Thyroid gland (tissue), 4 donors: ENCODE results near the gene AHNAK2. TPM values are rescaled to one million over a fixed set of nuclear protein-coding genes. Genes with fewer than 3 reads are reported as not detected.
"Not testable (repeated sequence)": the region's sequence is repeated elsewhere in the genome, so short reads cannot be mapped to it uniquely, and the experiment has no call there.

ENCODE experiments used
- DNase-seq, 2 donors: peaks; one replicate each; pipeline ENCODE4 v3.0.0-alpha.2; 2019
- H3K27ac ChIP-seq, 3 donors: fragments of 200-600 bp; sonication (generic); 1 replicate in 2 of 3; 2 replicates in 1 of 3; pipeline ENCODE4 v1.5.1; 2016 to 2019; ENCODE audit warnings: mild to moderate bottlenecking in 1 of 3, moderate library complexity in 1 of 3
- H3K27me3 ChIP-seq: fragments of 200-600 bp; sonication (generic); one replicate; pipeline ENCODE4 v1.5.1; 2019
- H3K36me3 ChIP-seq, 2 donors: fragments of 200-600 bp; sonication (generic); one replicate each; pipeline ENCODE4 v1.5.1; 2016 to 2019
- H3K4me1 ChIP-seq, 2 donors: fragments of 200-600 bp; sonication (generic); one replicate each; pipeline ENCODE4 v1.5.1; 2017 to 2019
- H3K4me3 ChIP-seq, 3 donors: fragments of 200-600 bp; sonication (generic); replicated peaks in 1 of 3; 1 replicate in 2 of 3; 2 replicates in 1 of 3; pipeline ENCODE4 v1.5.1; 2016; ENCODE audit warnings: mild to moderate bottlenecking in 1 of 3
- H3K9me3 ChIP-seq: fragments of 200-600 bp; sonication (generic); one replicate; pipeline ENCODE4 v1.5.1; 2017
- CTCF ChIP-seq, 6 experiments: fragments of 200-600 bp in 3 of 6; fragments of 450-650 bp in 3 of 6; sonication (generic) in 3 of 6; IDR thresholded peaks; one replicate each; pipeline ENCODE4 v1.5.1; 2016 to 2019; ENCODE audit warnings: antibody characterized with exemption in 6 of 6, mild to moderate bottlenecking in 2 of 6, inconsistent platforms in 1 of 6, moderate library complexity in 1 of 6
- POLR2A ChIP-seq, 2 donors: fragments of 450-650 bp; IDR thresholded peaks; one replicate each; pipeline ENCODE4 v1.6.1; 2017; ENCODE audit warnings: antibody characterized with exemption in 2 of 2, mild to moderate bottlenecking in 2 of 2, moderate library complexity in 1 of 2
- WGBS, 2 donors: methylation state at CpG; one replicate each; pipeline ENCODE4 v1.1.5; 2017; 5-methylcytosine and 5-hydroxymethylcytosine counted together
- intact Hi-C: fragments of 100-400 bp; cut with DNase I; formaldehyde crosslinking; loops from one replicate; pipeline ENCODE4 v1.15.1; 2023
- total RNA-seq, 4 donors: library from RNA; depleted of rRNA; stranded (reverse); fragments of >200 nt; gene quantifications; one replicate each; pipeline ENCODE4 v1.2.3, GENCODE V29; 2016

Gene AHNAK2
- total RNA-seq, 4 donors from 2014 or later, result 3.7 to 12.5 (median 6.9) TPM

- no peaks in the 10 kb centered on the region for H3K36me3 ChIP-seq
- no peaks in the 10 kb centered on the region for H3K9me3 ChIP-seq
- intact Hi-C loops, result no loop called here
- no peaks in the 10 kb centered on the region for H3K4me1 ChIP-seq
- H3K27ac ChIP-seq, result no peak overlapping the region
- no peaks in the 10 kb centered on the region for H3K27me3 ChIP-seq
- DNase-seq, result no peak
- no peak overlapping the region for H3K4me3 ChIP-seq
- TF ChIP-seq POLR2A (IDR thresholded peaks at IDR 0.05) (no peak), CTCF (IDR thresholded peaks at IDR 0.05) (no peak)
- 95% methylated on average over 11 of the region's 11 CpGs; no CpG with 5 or more reads in 1 of the 2 donors for WGBS, 2 donors
These were observed 29.5 kb downstream of the AHNAK2 start for GRCh38 chr14:104948736-104949031.

- H3K4me3 ChIP-seq, H3K9me3 ChIP-seq, H3K27ac ChIP-seq, H3K4me1 ChIP-seq, H3K27me3 ChIP-seq, DNase-seq, H3K36me3 ChIP-seq, intact Hi-C loops: not testable (repeated sequence)
- WGBS, 2 donors, result 94% methylated on average over 32 to 34 of the region's 35 CpGs
These were observed 30.1 kb downstream of the AHNAK2 start for GRCh38 chr14:104947881-104948735.

- DNase-seq, intact Hi-C loops, H3K36me3 ChIP-seq, H3K27me3 ChIP-seq, H3K4me1 ChIP-seq, H3K4me3 ChIP-seq, H3K27ac ChIP-seq, H3K9me3 ChIP-seq: not testable (repeated sequence)
- 88 to 91% methylated on average over 10 to 13 of the region's 13 CpGs for WGBS, 2 donors
These were observed 31.0 kb downstream of the AHNAK2 start for GRCh38 chr14:104947201-104947600.

GRCh38 chr14:104945986-104946965 lies 31.9 kb downstream of the AHNAK2 start:
- H3K4me1 ChIP-seq, H3K4me3 ChIP-seq, H3K9me3 ChIP-seq, DNase-seq, H3K36me3 ChIP-seq, H3K27ac ChIP-seq, intact Hi-C loops, H3K27me3 ChIP-seq: not testable (repeated sequence)
- 90 to 91% methylated on average over 29 to 37 of the region's 43 CpGs for WGBS, 2 donors

GRCh38 chr14:104945266-104945665 lies 32.9 kb downstream of the AHNAK2 start:
- WGBS, 2 donors, result 87 to 94% methylated on average over 20 of the region's 20 CpGs
- H3K9me3 ChIP-seq, H3K36me3 ChIP-seq, H3K4me3 ChIP-seq, H3K4me1 ChIP-seq, intact Hi-C loops, H3K27ac ChIP-seq, H3K27me3 ChIP-seq, DNase-seq: not testable (repeated sequence)

GRCh38 chr14:104944436-104945205 lies 33.6 kb downstream of the AHNAK2 start:
- not testable (repeated sequence) for DNase-seq

GRCh38 chr14:104944016-104944308 lies 34.2 kb downstream of the AHNAK2 start:
- H3K4me3 ChIP-seq, H3K9me3 ChIP-seq, H3K4me1 ChIP-seq, DNase-seq, H3K27ac ChIP-seq, intact Hi-C loops, H3K27me3 ChIP-seq, H3K36me3 ChIP-seq: not testable (repeated sequence)
- 95 to 100% methylated on average over 3 to 4 of the region's 6 CpGs for WGBS, 2 donors

More at GRCh38 chr14:104944436-104945205, 33.6 kb downstream of the AHNAK2 start:
- 94 to 95% methylated on average over 24 to 26 of the region's 29 CpGs for WGBS, 2 donors
- H3K9me3 ChIP-seq, H3K27ac ChIP-seq, H3K4me1 ChIP-seq, H3K27me3 ChIP-seq, H3K4me3 ChIP-seq, H3K36me3 ChIP-seq, intact Hi-C loops: not testable (repeated sequence)

- intact Hi-C loops, H3K4me3 ChIP-seq, H3K4me1 ChIP-seq, DNase-seq, H3K9me3 ChIP-seq, H3K27ac ChIP-seq, H3K27me3 ChIP-seq, H3K36me3 ChIP-seq: not testable (repeated sequence)
- 89 to 93% methylated on average over 17 to 24 of the region's 29 CpGs for WGBS, 2 donors
These were observed 34.8 kb downstream of the AHNAK2 start for GRCh38 chr14:104943216-104944015.
